ENCODE measurements around the gene CCDC6.

DNA sequence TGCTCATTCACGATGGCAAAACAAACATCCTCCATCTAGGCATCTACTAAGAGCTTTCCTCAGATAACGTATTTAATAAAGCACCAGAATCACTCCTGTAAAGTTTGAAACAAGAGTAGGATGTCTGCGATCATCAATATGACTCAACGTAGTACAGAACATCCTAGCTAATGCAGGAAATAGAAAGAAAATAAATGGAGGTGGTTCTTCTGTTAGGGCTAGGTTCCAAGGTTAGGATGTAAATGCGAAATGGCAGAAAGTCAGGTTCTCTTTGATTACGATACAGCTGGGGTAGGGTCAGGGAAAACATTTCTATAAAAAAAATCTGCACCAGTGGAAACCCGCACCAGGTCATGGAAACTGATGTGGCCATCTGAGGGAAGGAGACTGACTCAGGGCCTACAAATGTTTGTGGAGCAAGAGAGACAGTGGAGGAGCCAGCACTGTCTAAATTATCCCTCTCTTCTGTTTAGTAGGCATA lies 29.1 kb downstream of the CCDC6 start:
- TF ChIP-seq, protein P1, sequence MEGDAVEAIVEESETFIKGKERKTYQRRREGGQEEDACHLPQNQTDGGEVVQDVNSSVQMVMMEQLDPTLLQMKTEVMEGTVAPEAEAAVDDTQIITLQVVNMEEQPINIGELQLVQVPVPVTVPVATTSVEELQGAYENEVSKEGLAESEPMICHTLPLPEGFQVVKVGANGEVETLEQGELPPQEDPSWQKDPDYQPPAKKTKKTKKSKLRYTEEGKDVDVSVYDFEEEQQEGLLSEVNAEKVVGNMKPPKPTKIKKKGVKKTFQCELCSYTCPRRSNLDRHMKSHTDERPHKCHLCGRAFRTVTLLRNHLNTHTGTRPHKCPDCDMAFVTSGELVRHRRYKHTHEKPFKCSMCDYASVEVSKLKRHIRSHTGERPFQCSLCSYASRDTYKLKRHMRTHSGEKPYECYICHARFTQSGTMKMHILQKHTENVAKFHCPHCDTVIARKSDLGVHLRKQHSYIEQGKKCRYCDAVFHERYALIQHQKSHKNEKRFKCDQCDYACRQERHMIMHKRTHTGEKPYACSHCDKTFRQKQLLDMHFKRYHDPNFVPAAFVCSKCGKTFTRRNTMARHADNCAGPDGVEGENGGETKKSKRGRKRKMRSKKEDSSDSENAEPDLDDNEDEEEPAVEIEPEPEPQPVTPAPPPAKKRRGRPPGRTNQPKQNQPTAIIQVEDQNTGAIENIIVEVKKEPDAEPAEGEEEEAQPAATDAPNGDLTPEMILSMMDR (IDR thresholded peaks at IDR 0.05; ENCODE audit: poor library complexity) = no peak
- no peak for TF ChIP-seq EZH2 (IDR thresholded peaks at IDR 0.05; ENCODE audit: borderline replicate concordance)
- TF ChIP-seq EZH2phosphoT487 (IDR thresholded peaks at IDR 0.05; ENCODE audit: low read depth, severe bottlenecking, unreplicated experiment) = no peak
